ENCODE results near the gene ATP2B3.

ATP2B3 gene

GRCh38 chrX:153533091-153533490 lies 15.6 kb downstream of the ATP2B3 start:
- H3K27me3 ChIP-seq (ENCODE audit: insufficient read depth, low read length, poor library complexity, severe bottlenecking): no peaks in the 10 kb centered on the region

DNA sequence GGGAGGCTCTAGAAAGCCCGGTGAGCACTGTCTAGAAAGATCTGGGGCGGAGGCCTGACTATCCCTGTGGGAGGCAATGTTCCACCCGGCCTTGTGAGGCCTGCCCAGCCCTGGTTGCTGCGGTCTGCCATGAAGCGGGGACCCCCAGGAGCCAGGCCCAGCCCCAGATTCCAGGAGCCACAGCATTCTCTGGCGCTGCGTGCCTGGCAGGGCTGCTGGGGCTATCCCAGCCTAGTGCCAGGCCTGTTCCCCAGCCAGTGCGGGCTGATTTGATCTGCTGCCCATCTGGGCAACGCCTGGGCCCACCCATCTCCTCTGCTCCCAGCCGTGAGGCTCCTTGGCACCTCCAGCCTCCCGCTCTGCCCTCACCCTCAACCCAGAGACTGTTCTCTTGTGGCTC lies 19.6 kb downstream of the ATP2B3 start:
- no peaks in the 10 kb centered on the region for H3K9me2 ChIP-seq (replicated peaks; ENCODE audit: low read depth, low read length)
- H3K9ac ChIP-seq (ENCODE audit: low read depth, low read length, poor library complexity, severe bottlenecking): no peak overlapping the region
- H3K4me1 ChIP-seq (ENCODE audit: insufficient read depth, low read length, poor library complexity, severe bottlenecking): no peaks in the 10 kb centered on the region
- H3K4me3 ChIP-seq (ENCODE audit: low read length, poor library complexity, severe bottlenecking): no peak overlapping the region
- no peak overlapping the region for H3K4me2 ChIP-seq (ENCODE audit: low read depth, low read length, poor library complexity, severe bottlenecking)
- no peaks in the 10 kb centered on the region for H3K27me3 ChIP-seq (ENCODE audit: insufficient read depth, low read length, poor library complexity, severe bottlenecking)
- H3K36me3 ChIP-seq (ENCODE audit: insufficient read depth, low read length): no peaks in the 10 kb centered on the region
- no peaks in the 10 kb centered on the region for H3K79me2 ChIP-seq (ENCODE audit: insufficient read depth, low read length)
- no peaks in the 10 kb centered on the region for H4K20me1 ChIP-seq (ENCODE audit: insufficient read depth, low read length, poor library complexity, severe bottlenecking)
- no peaks in the 10 kb centered on the region for H3K9me3 ChIP-seq (ENCODE audit: insufficient read depth, low read depth, low read length)
- no peak overlapping the region for H2AFZ ChIP-seq (ENCODE audit: low read length)
- TF ChIP-seq, protein P1, sequence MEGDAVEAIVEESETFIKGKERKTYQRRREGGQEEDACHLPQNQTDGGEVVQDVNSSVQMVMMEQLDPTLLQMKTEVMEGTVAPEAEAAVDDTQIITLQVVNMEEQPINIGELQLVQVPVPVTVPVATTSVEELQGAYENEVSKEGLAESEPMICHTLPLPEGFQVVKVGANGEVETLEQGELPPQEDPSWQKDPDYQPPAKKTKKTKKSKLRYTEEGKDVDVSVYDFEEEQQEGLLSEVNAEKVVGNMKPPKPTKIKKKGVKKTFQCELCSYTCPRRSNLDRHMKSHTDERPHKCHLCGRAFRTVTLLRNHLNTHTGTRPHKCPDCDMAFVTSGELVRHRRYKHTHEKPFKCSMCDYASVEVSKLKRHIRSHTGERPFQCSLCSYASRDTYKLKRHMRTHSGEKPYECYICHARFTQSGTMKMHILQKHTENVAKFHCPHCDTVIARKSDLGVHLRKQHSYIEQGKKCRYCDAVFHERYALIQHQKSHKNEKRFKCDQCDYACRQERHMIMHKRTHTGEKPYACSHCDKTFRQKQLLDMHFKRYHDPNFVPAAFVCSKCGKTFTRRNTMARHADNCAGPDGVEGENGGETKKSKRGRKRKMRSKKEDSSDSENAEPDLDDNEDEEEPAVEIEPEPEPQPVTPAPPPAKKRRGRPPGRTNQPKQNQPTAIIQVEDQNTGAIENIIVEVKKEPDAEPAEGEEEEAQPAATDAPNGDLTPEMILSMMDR (conservative IDR thresholded peaks at IDR 0.05; ENCODE audit: low read length): no peak
- TF ChIP-seq EZH2phosphoT487 (IDR thresholded peaks at IDR 0.05; ENCODE audit: borderline replicate concordance): no peak
- H3F3A ChIP-seq (ENCODE audit: low read depth): no peaks in the 10 kb centered on the region

More at GRCh38 chrX:153533091-153533490, 15.6 kb downstream of the ATP2B3 start:
- H3K9ac ChIP-seq (ENCODE audit: low read depth, low read length, poor library complexity, severe bottlenecking): no peak overlapping the region
- no peaks in the 10 kb centered on the region for H3K79me2 ChIP-seq (ENCODE audit: insufficient read depth, low read length)
- H3F3A ChIP-seq (ENCODE audit: low read depth): no peaks in the 10 kb centered on the region
- H3K9me2 ChIP-seq (replicated peaks; ENCODE audit: low read depth, low read length): no peaks in the 10 kb centered on the region
- no peaks in the 10 kb centered on the region for H3K4me1 ChIP-seq (ENCODE audit: insufficient read depth, low read length, poor library complexity, severe bottlenecking)
- H3K36me3 ChIP-seq (ENCODE audit: insufficient read depth, low read length): no peaks in the 10 kb centered on the region
- no peaks in the 10 kb centered on the region for H3K9me3 ChIP-seq (ENCODE audit: insufficient read depth, low read depth, low read length)
- H2AFZ ChIP-seq (ENCODE audit: low read length): no peak overlapping the region
- no peaks in the 10 kb centered on the region for H4K20me1 ChIP-seq (ENCODE audit: insufficient read depth, low read length, poor library complexity, severe bottlenecking)
- H3K4me2 ChIP-seq (ENCODE audit: low read depth, low read length, poor library complexity, severe bottlenecking): no peak overlapping the region
- no peak for TF ChIP-seq EZH2phosphoT487 (IDR thresholded peaks at IDR 0.05; ENCODE audit: borderline replicate concordance)
- TF ChIP-seq, protein P1 (conservative IDR thresholded peaks at IDR 0.05; ENCODE audit: low read length): no peak
- no peak overlapping the region for H3K4me3 ChIP-seq (ENCODE audit: low read length, poor library complexity, severe bottlenecking)

GRCh38 chrX:153537526-153538295 lies 20.3 kb downstream of the ATP2B3 start:
- Histone ChIP-seq H3K4me3 (ENCODE audit: low read length, poor library complexity, severe bottlenecking) (no peak overlapping the region), H3K4me2 (ENCODE audit: low read depth, low read length, poor library complexity, severe bottlenecking) (no peak overlapping the region), H3K9me3 (ENCODE audit: insufficient read depth, low read depth, low read length) (no peaks in the 10 kb centered on the region), H3K4me1 (ENCODE audit: insufficient read depth, low read length, poor library complexity, severe bottlenecking) (no peaks in the 10 kb centered on the region), H4K20me1 (ENCODE audit: insufficient read depth, low read length, poor library complexity, severe bottlenecking) (no peaks in the 10 kb centered on the region), H3K36me3 (ENCODE audit: insufficient read depth, low read length) (no peaks in the 10 kb centered on the region), H2AFZ (ENCODE audit: low read length) (no peak overlapping the region), H3K79me2 (ENCODE audit: insufficient read depth, low read length) (no peaks in the 10 kb centered on the region), H3F3A (ENCODE audit: low read depth) (no peaks in the 10 kb centered on the region), H3K27me3 (ENCODE audit: insufficient read depth, low read length, poor library complexity, severe bottlenecking) (no peaks in the 10 kb centered on the region), H3K9ac (ENCODE audit: low read depth, low read length, poor library complexity, severe bottlenecking) (no peak overlapping the region), H3K9me2 (replicated peaks; ENCODE audit: low read depth, low read length) (no peaks in the 10 kb centered on the region)
- TF ChIP-seq EZH2phosphoT487 (IDR thresholded peaks at IDR 0.05; ENCODE audit: borderline replicate concordance): no peak
- TF ChIP-seq, protein P1 (conservative IDR thresholded peaks at IDR 0.05; ENCODE audit: low read length): no peak
